ENCODE results near the gene CATSPER4. TPM values are rescaled to one million over a fixed set of nuclear protein-coding genes. Genes with fewer than 3 reads are reported as not detected.

Gene CATSPER4
- total RNA-seq, result not detected

DNA sequence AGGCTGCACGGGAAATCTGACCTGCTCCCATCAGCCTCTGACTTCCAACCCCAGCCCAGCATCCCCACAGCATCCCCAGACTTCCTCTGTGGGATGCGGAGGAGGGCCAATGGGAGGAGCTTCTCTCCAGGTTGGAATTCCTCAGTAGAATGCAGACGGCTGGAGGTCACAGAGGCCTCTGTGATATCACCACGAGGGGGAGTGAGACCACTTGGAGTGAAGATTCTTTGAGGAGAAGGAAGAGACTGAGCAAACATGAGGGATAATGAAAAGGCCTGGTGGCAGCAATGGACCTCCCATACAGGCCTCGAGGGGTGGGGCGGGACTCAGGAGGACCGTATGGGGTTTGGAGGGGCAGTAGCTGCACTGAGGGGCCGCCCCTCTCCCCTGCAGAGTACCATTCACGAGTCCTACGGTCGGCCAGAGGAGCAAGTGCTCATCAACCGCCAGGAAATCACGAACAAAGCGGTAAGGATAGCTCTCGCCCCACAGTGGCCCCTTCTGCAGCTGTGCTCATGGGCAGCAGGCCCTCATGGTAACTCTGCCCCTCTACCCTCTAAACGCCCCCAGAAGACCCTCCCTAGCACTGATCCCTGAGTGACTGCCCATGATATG, at the start of gene CATSPER4:
TSS of gene CATSPER4 (plus strand) at position 230 of the 615 bp plus-strand sequence. CDS start at position 256, 26 bp downstream.
- peak; percentile 46 for DNase-seq

DNA sequence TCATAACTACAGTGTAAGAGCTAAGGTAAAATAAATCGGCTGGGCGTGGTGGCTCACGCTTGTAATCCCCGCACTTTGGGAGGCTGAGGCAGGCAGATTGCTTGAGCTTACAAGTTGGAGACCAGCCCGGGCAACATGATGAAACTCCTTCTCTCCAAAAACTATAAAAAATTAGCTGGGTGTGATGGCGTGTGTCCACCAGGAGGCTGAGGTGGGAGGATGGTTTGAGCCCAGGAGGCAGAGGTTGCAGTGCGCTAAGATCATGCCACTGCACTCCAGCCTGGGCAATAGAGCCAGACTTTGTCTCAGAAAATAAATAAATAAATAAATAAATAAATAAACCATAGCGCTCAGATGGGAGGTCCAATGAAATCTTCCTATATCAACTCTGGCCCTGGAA, 48.2 kb upstream of the CATSPER4 start:
- DNase-seq, result no peak

DNA sequence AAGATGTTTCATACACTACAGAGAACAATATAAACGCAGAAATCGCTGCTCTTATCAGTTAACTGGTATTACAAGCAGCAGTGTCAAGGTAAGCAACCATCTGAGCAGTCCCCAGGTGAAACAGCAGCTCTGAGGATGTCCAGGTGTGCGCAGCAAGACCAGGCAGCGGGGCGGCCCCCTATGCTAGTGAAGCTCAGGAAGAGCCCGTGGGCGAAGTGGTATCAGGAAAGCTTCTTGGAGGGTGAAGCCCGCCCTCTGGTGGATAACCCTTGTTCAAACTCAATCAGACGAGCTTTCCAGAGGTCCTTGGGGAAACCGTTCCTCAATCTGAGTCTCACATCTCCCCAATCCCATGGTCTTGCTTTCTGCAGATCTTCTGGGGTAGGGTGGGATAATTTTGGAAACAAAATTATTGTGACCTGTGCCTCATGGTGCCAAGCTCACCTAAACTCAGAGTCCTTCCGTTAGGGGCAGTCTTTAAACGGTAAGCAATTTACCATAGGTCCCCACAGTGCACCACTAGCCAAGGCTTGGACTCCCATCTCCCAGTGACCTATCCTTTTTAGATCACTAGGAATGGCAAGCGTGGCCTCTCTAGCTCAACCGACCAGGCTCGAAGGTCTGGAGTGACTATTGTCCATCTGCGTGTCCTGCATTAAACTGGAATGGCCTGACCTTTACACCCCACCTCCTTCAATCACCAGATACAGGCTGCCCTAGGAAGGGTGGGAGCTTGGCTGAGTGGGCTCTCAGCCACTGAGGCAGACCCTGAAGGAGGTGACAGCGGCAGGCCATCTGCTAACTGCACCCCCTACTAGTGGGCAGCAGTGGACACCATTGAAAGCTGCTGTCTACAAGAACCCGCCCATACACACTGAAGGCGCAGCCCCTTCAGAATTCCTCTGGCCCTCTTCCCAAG, 45.1 kb upstream of the CATSPER4 start:
- peak; percentile 91 for DNase-seq

DNA sequence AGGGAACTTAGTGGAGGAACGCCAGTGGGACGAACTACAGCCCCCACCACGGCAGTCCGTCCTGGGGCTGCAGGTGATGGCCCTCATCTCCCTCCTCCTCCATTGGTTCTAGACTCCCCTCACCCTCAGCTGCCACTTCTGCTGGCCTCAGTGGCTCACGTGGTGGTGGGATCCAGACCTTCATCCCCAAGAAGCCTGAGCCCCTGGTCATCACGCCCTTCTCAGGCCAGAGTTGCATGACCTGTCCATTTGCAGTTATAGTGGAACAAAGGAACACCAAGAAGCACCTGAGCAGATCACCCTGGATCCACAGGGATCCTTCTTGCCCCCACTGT, 44.5 kb upstream of the CATSPER4 start:
- no peak for DNase-seq

DNA sequence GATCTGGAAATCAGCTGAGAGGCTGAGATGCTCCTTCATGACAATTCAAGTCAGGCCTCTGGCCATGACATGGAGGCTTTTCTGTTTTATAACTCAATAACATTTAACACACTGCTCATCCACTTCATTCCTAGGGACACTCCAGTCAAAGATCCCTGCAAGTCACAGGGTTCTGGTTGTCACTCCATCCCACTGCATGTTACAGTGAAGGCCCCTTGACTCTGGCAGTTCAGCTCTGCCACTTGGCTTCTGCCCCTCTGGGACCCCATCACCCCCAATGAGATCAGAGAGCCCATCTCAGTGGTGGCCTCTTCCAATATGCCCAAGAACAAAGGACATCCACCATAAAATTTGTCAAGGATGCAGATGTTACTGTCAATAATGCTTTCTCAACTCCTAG, 41.5 kb upstream of the CATSPER4 start:
- no peak for DNase-seq

DNA sequence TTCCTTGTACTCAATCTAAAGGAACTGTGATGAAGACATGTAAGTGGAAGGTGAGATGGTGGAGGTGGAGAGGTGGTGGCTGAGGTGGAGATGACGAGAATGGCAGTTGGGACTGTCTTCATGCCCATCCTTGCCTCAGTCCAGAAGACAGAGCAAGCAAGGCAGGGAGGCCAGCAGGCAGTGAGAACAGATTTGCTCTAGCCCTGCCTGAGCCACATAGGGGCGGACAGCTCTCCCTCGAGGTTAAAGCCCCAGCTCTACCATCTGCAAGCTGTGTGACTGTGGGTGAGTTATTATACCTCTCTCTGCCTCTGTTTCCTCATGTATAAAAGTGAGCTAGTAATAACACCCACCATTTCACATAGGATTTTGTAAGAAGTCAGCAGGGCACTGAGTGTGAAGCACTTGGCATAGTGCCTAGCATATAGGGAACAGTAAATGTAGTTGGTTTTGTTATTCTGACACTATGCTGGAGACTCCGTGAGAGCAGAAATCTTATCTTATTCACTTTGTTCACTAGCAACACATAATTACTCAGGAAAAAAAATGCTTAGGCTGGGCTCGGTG, 36.4 kb upstream of the CATSPER4 start:
- no peak for DNase-seq

DNA sequence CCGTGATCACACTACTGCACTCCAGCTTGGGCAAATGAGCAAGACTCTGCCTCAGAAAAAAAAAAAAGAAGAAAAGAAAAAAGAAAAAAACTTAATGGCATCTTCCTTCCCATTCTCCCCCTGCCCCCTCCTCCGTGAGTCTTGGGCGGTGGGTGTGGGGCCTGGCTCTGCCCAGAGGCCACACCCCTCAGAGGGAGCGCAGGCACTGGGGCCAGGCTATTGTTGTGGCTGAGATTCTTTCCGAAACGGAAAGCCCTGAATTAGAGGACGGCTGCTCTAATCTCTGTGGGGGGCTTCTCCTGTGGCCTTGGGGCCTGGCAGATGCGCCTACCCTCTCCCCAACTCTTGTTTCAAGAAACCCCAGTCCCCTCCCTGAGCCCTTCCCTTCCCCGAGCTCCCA, 35.7 kb upstream of the CATSPER4 start:
- no peak for DNase-seq

DNA sequence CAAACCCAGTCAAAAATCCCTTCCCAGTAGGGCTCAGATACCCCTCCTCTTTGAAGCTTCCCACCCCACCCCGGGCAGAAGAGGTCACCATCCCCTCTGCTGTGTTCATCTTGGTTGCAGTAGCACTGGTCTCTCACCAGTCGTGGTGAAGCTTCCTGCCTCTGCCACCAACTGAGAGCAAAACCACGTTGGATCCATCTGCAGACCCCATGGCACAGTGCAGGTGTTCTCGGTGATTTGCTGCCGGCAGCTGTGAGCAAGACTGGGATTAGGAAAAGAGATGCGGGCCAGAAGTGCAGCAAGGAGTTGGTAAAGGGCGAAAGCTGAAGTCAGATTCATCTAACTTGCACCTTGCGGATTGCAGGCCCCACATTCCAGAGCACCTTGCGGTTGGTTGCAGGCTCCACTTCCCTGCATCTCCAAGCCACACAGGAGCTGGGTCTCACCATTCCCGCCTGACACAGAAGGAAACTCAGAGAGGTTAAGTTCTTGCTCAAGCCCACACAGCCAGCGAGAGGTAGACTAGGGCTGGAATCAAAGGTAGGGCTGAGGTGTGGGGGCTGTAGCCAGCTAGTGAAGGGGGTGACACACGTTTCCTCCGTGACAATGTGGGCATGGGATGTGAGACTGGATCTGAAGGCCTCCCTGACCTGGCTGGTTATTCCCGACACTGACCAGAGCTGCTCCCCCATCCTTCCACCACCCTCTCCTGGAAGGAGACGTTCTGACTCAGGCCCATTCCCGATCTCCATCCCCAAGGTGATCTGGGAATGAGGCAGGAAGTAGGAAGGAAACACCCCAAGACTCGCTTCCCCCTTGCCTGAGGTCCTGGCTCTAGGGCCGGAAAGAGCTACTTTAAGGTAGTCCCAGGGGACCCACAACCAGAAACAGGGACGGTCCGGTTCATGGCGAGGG, 34.8 kb upstream of the CATSPER4 start:
- no peak for DNase-seq

DNA sequence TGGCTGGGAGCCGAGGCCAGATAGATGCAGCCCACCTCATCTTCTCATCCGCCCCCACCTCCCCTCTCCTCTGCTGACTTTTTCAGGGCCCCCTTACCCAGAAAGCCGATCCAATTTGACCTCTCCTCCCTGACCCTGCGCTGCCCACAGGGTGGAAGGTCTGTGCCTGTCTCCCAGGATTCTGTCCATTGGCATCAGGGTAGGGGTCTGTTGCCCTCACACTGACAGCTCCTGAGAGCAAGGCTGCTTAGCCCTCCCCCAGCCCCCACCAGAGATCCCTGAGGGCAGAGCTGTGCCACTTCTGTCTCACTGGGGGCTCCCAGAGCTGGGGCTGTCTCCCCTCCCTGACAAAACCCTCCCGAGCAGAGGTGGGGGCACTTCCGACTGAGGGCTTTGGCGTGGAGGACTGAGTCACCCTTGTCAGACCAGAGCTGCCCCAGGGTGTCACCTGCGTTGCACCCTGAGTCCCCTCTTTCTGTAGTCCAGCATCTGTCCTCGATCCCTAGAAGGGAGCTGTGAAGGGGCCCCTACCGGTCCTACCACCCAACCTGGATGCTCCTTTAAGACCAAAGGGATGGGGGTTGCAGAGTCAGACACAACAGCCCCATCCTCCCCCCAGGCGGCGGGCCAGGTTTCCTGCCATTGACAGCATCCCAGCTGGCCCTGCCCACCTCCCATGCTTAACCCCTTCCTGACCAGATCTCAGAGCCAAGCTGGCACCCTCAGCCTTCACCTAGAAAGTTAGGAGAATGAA, 33.9 kb upstream of the CATSPER4 start:
- peak; percentile 25 for DNase-seq

DNA sequence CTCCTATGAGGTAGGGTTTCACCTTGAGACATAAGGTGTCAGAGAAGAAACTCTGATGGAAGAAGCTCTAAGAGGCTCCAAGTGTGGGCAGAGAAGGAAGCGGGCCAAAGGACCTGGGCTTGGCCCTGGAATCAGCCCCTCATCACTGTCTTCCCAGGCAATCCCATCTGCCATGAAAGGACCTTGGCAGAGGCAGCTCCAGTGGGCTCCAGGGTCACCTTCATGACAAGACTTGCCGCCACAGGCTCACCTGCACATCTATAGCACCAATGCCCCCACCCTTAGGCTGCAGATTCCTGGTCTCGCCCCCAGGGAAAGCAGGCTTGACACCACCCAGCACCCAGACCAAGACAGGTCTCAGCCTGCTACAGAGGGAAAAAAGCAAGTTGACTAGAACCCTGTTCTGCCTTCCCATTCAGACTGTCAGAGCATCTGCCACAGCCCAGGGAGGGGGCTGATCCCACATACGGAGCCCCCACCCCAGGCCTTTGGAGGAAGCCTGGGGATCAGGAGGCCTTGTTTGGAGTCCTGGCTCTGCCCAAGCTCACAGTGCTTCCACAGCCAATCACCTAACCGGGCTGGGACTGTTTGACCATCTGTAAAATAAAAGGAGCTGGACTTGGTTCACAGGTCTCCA, 32.0 kb upstream of the CATSPER4 start:
- DNase-seq, result no peak

DNA sequence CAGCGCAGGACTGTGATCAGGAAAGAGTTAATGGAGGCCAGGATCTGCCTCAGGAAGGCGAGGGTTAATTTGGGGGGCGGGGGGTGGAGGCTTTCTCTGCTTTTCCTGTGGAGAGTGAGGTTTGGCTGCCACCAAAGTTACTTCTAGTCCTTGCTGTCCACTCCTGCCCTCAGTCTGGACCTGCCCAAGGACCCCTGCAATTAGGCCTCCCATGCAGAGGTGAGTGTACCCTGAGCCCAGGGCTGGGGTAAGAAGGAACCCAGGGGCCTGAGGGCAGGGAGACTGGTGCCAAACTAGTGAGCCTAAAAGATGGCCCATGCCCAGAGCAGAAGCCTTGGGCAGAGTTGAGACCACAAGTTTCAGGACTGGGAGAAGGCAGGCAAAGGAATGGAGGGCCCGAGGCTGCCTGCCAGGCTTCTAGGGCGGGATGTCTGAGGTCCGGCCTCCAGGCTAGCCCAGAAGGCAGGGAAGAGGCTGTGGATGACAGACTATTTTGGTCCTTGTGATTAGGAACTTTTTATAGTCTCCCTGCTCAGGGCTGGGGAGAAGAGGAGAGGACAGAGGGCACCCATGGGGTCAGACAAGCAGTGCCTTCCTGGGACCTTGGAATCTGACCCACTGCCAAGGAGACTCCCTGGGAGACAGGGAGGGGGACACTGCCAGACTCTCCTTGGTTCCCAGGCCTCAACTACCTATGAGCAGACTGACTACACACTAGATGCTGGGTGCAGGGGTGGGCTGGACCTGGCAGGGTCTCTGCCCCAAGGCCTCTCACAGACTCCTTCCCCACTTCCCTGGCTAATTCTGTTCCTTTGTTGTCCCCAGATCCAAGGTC, 31.3 kb upstream of the CATSPER4 start, which contains the start of gene FAM110D:
TSS of gene FAM110D (plus strand) at position 172 of the 835 bp plus-strand sequence. CDS start 2,213 bp downstream, outside the sequence.
- DNase-seq, result no peak

DNA sequence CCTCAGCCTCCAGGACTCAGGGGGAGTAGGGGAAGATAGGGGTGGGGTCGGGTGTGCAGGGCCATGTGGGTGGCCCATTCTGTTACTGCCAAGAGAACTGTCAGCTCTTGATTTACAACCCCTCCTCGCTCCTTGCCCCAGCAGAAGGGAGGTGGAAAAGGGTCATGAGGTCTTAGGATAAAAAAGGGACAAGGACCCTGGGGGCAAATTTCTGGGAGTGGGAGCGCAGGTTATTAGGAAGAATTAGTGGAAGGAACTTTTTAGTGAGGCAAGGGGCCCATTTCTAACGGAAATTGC, 30.7 kb upstream of the CATSPER4 start:
- DNase-seq, result no peak

DNA sequence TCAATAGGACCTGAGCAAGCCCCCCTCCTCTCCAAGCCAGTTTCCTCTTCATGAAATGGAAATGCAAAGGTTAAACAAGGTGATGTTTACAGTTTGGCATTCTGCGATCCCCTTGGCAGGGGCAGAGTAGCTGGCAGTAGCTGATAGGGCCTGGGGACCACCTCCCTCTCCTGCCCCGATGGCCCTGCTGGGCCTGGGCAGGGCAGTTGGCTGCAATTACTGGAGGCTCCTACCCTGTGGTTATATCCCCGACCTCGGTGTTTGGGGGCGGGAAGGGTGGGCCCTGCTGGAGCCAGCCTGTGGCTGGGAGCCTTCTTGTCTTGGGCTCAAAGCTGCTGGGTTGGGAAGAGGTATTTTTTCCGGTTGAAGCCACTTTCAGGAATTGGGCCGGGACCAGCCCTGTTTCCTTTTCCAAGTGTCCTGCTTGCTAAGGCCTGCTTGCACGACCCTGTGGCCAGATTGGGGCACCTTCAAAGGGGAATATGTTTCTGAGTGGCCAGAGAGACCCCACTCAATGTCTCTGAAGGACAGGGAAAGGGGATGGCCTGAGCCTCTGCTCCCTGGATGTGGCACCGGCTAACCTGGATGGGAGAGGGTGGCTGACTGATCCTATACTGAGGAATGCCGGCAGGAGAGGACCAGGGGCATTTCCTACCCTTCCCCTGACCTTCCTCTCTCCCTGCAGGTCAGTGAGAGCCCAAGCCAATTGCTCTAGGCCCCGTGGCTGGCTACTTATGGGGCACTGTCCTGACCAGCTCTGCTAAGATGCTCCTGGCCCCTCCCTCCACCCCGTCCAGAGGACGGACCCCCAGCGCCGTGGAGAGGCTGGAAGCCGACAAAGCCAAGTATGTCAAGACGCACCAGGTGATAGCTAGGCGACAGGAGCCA, 29.6 kb upstream of the CATSPER4 start:
- no peak for DNase-seq

DNA sequence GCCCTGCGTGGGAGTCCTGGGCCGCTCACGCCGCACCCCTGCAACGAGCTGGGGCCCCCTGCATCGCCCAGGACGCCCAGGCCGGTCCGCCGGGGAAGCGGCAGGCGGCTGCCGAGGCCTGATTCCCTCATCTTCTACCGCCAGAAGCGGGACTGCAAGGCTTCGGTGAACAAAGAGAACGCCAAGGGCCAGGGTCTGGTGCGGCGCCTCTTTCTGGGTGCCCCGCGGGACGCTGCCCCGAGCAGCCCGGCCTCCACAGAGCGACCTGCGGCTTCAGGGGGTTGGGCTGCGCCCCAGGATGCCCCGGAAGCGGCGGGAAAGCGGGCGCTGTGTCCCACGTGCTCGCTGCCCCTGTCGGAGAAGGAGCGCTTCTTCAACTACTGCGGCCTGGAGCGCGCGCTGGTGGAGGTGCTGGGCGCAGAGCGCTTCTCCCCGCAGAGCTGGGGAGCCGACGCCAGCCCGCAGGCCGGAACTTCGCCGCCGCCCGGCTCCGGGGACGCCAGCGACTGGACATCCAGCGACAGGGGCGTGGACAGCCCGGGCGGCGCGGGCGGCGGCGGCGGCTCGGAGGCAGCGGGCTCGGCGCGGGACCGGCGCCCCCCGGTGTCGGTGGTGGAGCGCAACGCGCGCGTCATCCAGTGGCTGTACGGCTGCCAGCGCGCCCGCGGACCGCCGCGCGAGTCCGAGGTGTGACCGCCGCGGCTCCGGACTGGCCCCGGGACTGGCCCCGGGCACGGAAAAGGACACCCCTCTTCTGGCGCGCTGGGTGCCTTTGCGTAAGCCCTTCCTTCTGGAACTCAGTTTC, 28.8 kb upstream of the CATSPER4 start:
- DNase-seq, result peak; percentile 69

DNA sequence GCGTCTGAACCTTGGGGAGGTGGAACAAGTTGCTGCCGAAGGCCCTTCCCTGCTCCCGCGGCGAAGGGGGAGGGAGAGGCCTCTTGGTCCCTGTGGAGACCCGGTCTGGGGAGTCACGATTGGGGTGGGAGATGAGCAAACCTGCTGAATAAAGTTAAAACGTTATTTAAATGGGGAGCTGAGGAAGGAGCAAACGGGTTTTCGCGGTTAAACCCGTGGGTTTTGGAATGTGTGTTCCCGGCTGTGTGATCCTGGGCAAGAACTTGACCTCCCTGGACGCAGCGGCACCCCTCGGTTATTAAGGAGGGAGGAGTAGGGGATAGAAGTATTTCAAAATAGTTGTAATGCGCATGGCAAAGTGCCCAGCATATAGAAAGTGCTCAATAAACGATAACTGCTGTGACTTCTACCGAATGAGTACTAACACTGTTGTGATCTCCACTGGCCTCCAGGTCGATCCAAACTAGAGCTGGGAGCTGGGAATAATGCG, 28.1 kb upstream of the CATSPER4 start:
- DNase-seq, result no peak

DNA sequence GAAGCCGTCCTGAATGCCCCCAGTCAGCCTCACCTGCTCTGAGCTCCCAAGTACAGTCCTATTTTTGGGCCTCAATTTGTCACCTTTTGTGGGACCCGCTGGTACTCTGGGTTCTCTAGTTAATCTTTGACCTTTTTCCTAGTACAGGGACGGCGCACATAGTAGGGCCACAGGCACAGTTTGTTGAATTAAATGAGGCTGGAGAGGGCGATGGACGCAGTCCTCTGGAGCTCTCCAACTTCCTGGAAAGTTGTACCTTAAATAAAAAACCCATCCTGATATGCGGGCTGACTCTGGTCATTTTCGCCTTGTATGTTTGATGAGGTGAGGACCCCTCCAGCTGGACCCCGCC, 26.7 kb upstream of the CATSPER4 start:
- no peak for DNase-seq

DNA sequence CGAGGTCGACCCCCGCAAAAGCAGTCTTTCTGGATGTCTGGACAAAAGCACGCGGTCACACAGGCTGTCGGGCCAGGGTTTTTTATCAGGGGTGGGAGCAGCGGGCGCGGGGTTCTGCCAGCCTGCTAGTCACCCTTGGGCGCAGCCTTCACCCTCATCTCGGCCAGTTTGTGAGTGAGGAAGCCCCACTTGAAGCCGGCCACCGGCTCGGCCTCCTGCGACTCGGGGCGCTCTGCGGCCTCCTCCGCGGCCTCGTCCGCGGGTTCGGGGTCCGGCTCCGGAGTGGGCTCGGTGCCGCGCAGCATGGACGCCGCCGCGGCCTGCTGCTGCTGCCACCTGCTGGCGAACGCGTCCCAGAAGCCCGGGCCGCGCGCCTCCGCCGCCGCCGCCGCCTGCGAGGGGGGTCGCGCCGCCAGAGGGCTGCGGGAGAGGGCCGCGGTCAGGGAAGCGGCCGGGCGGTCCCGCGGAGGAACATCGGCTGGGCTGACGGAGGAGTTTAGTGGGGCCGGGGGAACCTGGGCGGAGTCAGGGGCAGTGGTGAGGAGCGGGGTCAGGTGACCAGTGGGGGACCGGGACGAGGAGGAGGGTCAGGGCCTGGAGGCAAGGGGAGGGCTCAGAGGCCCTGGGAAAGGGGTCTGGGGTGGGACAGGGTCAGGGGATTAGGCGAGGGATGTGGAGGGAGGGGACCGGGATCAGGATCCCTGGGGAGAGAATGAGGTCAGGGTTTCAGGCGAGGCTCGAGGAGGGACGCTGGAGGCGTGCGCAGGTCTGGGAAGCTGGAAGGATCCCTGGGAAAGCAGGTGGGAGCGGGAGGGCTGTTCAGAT, 26.2 kb upstream of the CATSPER4 start:
- peak; percentile 65 for DNase-seq

All from tongue (tissue), 2 donors.